ENCODE results near the gene SAG. TPM values are rescaled to one million over a fixed set of nuclear protein-coding genes. Genes with fewer than 3 reads are reported as not detected.

Gene SAG
- total and polyA plus RNA-seq, 4 donors, result not detected

DNA sequence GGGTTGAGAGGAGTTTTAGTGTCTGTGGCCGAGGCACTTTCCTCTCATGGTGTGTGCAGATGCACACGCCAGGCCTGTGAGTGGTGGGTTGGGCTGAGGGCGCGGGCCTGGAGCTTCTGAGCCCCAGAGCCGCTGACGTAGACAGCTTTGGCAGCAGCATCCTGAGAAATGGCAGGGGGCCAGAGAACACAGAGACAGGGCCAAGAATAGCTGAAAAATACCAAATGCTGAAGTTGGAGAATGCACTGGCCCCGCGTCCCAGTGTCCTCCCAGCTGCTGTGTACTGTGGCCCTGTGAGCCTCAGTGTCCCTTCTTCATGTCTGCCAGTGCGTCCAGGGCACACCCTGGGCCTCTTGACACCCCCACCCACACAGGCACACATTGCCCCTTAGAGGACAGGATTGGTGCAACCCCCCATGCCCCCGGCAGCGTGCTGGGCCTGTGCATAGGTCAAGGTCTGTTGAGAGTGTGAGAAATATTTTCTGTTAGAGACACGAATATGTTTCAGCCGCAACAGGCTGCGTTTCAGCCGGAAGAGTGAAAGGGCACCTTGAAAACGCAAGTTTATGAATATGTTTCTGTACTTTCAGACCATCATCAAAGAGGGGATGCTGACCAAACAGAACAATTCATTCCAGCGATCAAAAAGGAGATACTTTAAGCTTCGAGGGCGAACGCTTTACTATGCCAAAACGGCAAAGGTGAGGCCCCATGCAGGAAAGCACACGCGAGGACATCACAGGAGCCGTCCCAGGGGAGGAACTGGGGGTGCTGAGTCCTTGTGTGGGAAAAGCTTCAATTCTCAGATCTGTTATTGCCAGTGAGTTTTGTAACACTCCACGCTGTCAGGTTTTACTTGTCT is 80.3 kb downstream of the SAG start (continued):
- peak in 1 of 2 donors; percentile 26 for TF ChIP-seq EGR1 (IDR thresholded peaks at IDR 0.05; ENCODE audit: low read depth in 2 of 2)
- TF ChIP-seq, protein P1, sequence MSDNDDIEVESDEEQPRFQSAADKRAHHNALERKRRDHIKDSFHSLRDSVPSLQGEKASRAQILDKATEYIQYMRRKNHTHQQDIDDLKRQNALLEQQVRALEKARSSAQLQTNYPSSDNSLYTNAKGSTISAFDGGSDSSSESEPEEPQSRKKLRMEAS (IDR thresholded peaks at IDR 0.05), result peak; percentile 91
- peak; percentile 22 to 34 for TF ChIP-seq JUND (IDR thresholded peaks at IDR 0.05)
- TF ChIP-seq RXRA (IDR thresholded peaks at IDR 0.05), result peak; percentile 80 to 81
- TF ChIP-seq FOXA1 (IDR thresholded peaks at IDR 0.05), result no peak
- peak; percentile 95 for TF ChIP-seq SP1 (IDR thresholded peaks at IDR 0.05)
- TF ChIP-seq YY1 (IDR thresholded peaks at IDR 0.05), result peak; percentile 66
- peak in 1 of 2 donors; percentile 25 for TF ChIP-seq GABPA (IDR thresholded peaks at IDR 0.05 in 1 of 2, conservative IDR thresholded peaks at IDR 0.05 in 1 of 2)

DNA sequence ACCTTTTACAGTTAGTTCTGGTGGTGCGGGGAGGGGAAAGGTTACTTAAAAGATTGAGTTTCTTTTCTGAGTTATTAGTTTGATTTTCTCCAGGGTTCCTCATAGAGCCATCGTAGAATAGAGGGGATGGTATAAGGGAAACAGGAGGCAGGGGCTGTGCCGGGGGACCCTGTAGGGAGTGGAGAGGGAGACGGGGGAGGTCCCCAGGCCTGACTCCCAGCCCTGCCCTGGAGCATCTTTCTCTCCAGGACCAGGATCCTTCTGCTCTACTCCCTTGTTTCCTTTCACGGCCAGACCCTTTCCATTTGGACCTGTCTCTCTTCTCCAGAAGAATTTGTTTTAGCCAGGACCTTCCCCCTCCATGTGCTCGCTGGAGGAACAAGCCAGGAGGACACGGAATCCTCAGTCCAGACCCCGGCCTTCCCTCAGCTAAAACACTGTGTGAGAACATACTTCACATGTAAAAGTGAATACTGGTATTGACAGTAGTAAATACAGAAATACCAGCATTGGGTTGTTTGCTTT is 82.0 kb downstream of the SAG start:
- Histone ChIP-seq H3K9ac (ENCODE audit: low read depth in 1 of 2, low read length in 2 of 2) (no peak overlapping the region), H3K4me1 (ENCODE audit: control insufficient read depth in 4 of 4, insufficient read depth in 4 of 4, low read length in 3 of 4) (peaks cover 0 to 31% (median 20%) of the 10 kb centered on the region in 4 donors), H3K27me3 (ENCODE audit: control insufficient read depth in 4 of 4, insufficient read depth in 4 of 4, low read length in 3 of 4) (no peaks in the 10 kb centered on the region), H3K27ac (ENCODE audit: low read depth in 1 of 2, low read length in 2 of 2) (no peak overlapping the region), H3K4me3 (ENCODE audit: low read depth in 1 of 3, low read length in 3 of 3) (no peak overlapping the region), H3K36me3 (ENCODE audit: control insufficient read depth in 4 of 4, insufficient read depth in 3 of 4, low read depth in 1 of 4, low read length in 3 of 4) (peaks cover 0 to 3% (median 1%) of the 10 kb centered on the region in 4 donors), H3K9me3 (ENCODE audit: control insufficient read depth in 4 of 4, low read length in 3 of 4) (no peaks in the 10 kb centered on the region)
- no peak for DNase-seq (ENCODE audit: low spot score)
- WGBS, result 96% methylated on average over 8 of the region's 8 CpGs
- TF ChIP-seq SP1 (IDR thresholded peaks at IDR 0.05), result no peak
- TF ChIP-seq, protein P2, sequence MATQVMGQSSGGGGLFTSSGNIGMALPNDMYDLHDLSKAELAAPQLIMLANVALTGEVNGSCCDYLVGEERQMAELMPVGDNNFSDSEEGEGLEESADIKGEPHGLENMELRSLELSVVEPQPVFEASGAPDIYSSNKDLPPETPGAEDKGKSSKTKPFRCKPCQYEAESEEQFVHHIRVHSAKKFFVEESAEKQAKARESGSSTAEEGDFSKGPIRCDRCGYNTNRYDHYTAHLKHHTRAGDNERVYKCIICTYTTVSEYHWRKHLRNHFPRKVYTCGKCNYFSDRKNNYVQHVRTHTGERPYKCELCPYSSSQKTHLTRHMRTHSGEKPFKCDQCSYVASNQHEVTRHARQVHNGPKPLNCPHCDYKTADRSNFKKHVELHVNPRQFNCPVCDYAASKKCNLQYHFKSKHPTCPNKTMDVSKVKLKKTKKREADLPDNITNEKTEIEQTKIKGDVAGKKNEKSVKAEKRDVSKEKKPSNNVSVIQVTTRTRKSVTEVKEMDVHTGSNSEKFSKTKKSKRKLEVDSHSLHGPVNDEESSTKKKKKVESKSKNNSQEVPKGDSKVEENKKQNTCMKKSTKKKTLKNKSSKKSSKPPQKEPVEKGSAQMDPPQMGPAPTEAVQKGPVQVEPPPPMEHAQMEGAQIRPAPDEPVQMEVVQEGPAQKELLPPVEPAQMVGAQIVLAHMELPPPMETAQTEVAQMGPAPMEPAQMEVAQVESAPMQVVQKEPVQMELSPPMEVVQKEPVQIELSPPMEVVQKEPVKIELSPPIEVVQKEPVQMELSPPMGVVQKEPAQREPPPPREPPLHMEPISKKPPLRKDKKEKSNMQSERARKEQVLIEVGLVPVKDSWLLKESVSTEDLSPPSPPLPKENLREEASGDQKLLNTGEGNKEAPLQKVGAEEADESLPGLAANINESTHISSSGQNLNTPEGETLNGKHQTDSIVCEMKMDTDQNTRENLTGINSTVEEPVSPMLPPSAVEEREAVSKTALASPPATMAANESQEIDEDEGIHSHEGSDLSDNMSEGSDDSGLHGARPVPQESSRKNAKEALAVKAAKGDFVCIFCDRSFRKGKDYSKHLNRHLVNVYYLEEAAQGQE (IDR thresholded peaks at IDR 0.05), result no peak
- no peak for TF ChIP-seq TAF1 (conservative IDR thresholded peaks at IDR 0.05)
- TF ChIP-seq GABPA (IDR thresholded peaks at IDR 0.05 in 1 of 2, conservative IDR thresholded peaks at IDR 0.05 in 1 of 2), result no peak
- TF ChIP-seq RAD21 (IDR thresholded peaks at IDR 0.05), result no peak
- TF ChIP-seq, protein P3, sequence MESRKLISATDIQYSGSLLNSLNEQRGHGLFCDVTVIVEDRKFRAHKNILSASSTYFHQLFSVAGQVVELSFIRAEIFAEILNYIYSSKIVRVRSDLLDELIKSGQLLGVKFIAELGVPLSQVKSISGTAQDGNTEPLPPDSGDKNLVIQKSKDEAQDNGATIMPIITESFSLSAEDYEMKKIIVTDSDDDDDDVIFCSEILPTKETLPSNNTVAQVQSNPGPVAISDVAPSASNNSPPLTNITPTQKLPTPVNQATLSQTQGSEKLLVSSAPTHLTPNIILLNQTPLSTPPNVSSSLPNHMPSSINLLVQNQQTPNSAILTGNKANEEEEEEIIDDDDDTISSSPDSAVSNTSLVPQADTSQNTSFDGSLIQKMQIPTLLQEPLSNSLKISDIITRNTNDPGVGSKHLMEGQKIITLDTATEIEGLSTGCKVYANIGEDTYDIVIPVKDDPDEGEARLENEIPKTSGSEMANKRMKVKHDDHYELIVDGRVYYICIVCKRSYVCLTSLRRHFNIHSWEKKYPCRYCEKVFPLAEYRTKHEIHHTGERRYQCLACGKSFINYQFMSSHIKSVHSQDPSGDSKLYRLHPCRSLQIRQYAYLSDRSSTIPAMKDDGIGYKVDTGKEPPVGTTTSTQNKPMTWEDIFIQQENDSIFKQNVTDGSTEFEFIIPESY (IDR thresholded peaks at IDR 0.05), result no peak
- TF ChIP-seq, protein P4, sequence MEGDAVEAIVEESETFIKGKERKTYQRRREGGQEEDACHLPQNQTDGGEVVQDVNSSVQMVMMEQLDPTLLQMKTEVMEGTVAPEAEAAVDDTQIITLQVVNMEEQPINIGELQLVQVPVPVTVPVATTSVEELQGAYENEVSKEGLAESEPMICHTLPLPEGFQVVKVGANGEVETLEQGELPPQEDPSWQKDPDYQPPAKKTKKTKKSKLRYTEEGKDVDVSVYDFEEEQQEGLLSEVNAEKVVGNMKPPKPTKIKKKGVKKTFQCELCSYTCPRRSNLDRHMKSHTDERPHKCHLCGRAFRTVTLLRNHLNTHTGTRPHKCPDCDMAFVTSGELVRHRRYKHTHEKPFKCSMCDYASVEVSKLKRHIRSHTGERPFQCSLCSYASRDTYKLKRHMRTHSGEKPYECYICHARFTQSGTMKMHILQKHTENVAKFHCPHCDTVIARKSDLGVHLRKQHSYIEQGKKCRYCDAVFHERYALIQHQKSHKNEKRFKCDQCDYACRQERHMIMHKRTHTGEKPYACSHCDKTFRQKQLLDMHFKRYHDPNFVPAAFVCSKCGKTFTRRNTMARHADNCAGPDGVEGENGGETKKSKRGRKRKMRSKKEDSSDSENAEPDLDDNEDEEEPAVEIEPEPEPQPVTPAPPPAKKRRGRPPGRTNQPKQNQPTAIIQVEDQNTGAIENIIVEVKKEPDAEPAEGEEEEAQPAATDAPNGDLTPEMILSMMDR (IDR thresholded peaks at IDR 0.05; ENCODE audit: low read depth, low read length, missing input control), result no peak
- TF ChIP-seq HNF4G (IDR thresholded peaks at IDR 0.05), result no peak
- no peak for TF ChIP-seq FOXA2 (IDR thresholded peaks at IDR 0.05)
- TF ChIP-seq JUND (IDR thresholded peaks at IDR 0.05), result no peak
- TF ChIP-seq EGR1 (IDR thresholded peaks at IDR 0.05; ENCODE audit: low read depth in 2 of 2), result no peak
- TF ChIP-seq RXRA (IDR thresholded peaks at IDR 0.05), result no peak
- no peak for TF ChIP-seq FOXA1 (IDR thresholded peaks at IDR 0.05)
- TF ChIP-seq, protein P5, sequence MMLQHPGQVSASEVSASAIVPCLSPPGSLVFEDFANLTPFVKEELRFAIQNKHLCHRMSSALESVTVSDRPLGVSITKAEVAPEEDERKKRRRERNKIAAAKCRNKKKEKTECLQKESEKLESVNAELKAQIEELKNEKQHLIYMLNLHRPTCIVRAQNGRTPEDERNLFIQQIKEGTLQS (IDR thresholded peaks at IDR 0.05), result no peak
- no peak for TF ChIP-seq HNF4A (conservative IDR thresholded peaks at IDR 0.05)
- TF ChIP-seq, protein P1 (IDR thresholded peaks at IDR 0.05), result no peak
- TF ChIP-seq NR2F2 (IDR thresholded peaks at IDR 0.05), result no peak

Measured in liver (tissue), 9 donors.